Tibial artery (tissue), 4 donors: ENCODE measurements around the gene SCUBE1.

Source experiments
- DNase-seq, 2 donors: peaks; one replicate each; pipeline ENCODE4 v3.0.0-alpha.2; 2019
- H3K27ac ChIP-seq, 2 donors: fragments of 200-600 bp; sonication (generic) in 1 of 2; 1 replicate in 1 of 2; 2 replicates in 1 of 2; pipeline ENCODE4 v1.5.1; 2018 to 2019; ENCODE audit warnings: mild to moderate bottlenecking in 1 of 2
- H3K27me3 ChIP-seq, 2 donors: fragments of 200-600 bp; sonication (generic) in 1 of 2; one replicate each; pipeline versions ENCODE4 v1.5.1 to v1.6.0; 2016 to 2019
- H3K36me3 ChIP-seq, 3 donors: fragments of 200-600 bp; sonication (generic) in 2 of 3; one replicate each; pipeline ENCODE4 v1.5.1; 2016 to 2019; ENCODE audit warnings: mild to moderate bottlenecking in 2 of 3
- H3K4me1 ChIP-seq, 4 donors: fragments of 200-600 bp; sonication (generic) in 2 of 4; 1 replicate in 3 of 4; 2 replicates in 1 of 4; pipeline ENCODE4 v1.5.1; 2016 to 2019
- H3K4me3 ChIP-seq, 2 donors: fragments of 200-600 bp; sonication (generic) in 1 of 2; 1 replicate in 1 of 2; 2 replicates in 1 of 2; pipeline ENCODE4 v1.5.1; 2018 to 2019; ENCODE audit warnings: mild to moderate bottlenecking in 2 of 2
- H3K9me3 ChIP-seq, 3 donors: fragments of 200-600 bp; sonication (generic) in 1 of 3; one replicate each; pipeline ENCODE4 v1.5.1; 2016 to 2019
- CTCF ChIP-seq, 2 experiments: fragments of 200-600 bp in 1 of 2; fragments of 450-650 bp in 1 of 2; IDR thresholded peaks; one replicate each; pipeline ENCODE4 v1.5.1; 2017 to 2019; ENCODE audit warnings: antibody characterized with exemption in 2 of 2, mild to moderate bottlenecking in 1 of 2, moderate library complexity in 1 of 2
- intact Hi-C: fragments of 100-400 bp; cut with DNase I; formaldehyde crosslinking; loops from one replicate; pipeline ENCODE4 v1.15.0; 2023; ENCODE audit warnings: low total_unique reads

The SCUBE1 gene

GRCh38 chr22:43246188-43246587, 97.0 kb downstream of the SCUBE1 start:
- no peak for TF ChIP-seq CTCF (IDR thresholded peaks at IDR 0.05)
- intact Hi-C loops, result no loop called here
- H3K9me3 ChIP-seq, result no peaks in the 10 kb centered on the region

GRCh38 chr22:43245717-43246116, 97.5 kb downstream of the SCUBE1 start:
- Histone ChIP-seq H3K27me3 (peaks cover 0 to 18% of the 10 kb centered on the region in 2 donors), H3K27ac (no peak overlapping the region), H3K9me3 (no peaks in the 10 kb centered on the region), H3K4me1 (no peaks in the 10 kb centered on the region), H3K4me3 (no peak overlapping the region), H3K36me3 (no peaks in the 10 kb centered on the region)
- DNase-seq, result no peak
- intact Hi-C loops, result no loop called here
- no peak for TF ChIP-seq CTCF (IDR thresholded peaks at IDR 0.05)

More at GRCh38 chr22:43246188-43246587, 97.0 kb downstream of the SCUBE1 start:
- H3K27me3 ChIP-seq, result peaks cover 0 to 17% of the 10 kb centered on the region in 2 donors
- no peak overlapping the region for H3K4me3 ChIP-seq
- no peaks in the 10 kb centered on the region for H3K4me1 ChIP-seq
- no peak overlapping the region for H3K27ac ChIP-seq
- no peaks in the 10 kb centered on the region for H3K36me3 ChIP-seq
- DNase-seq, result no peak

GRCh38 chr22:43244803-43245527, 98.2 kb downstream of the SCUBE1 start:
- no peaks in the 10 kb centered on the region for H3K9me3 ChIP-seq
- intact Hi-C loops, result no loop called here
- no peaks in the 10 kb centered on the region for H3K4me1 ChIP-seq
- H3K27ac ChIP-seq, result no peak overlapping the region
- peaks cover 0 to 26% of the 10 kb centered on the region in 2 donors for H3K27me3 ChIP-seq
- no peak overlapping the region for H3K4me3 ChIP-seq
- DNase-seq, result no peak
- TF ChIP-seq CTCF (IDR thresholded peaks at IDR 0.05), result no peak
- H3K36me3 ChIP-seq, result no peaks in the 10 kb centered on the region

- intact Hi-C loops, result no loop called here
- Histone ChIP-seq H3K27me3 (peaks cover 0 to 26% of the 10 kb centered on the region in 2 donors), H3K36me3 (no peaks in the 10 kb centered on the region), H3K27ac (no peak overlapping the region), H3K4me3 (no peak overlapping the region), H3K9me3 (no peaks in the 10 kb centered on the region), H3K4me1 (peaks cover 0 to 3% (median 0%) of the 10 kb centered on the region in 4 donors)
- no peak for TF ChIP-seq CTCF (IDR thresholded peaks at IDR 0.05)
- no peak for DNase-seq
Observed at GRCh38 chr22:43244402-43244801, 98.8 kb downstream of the SCUBE1 start.

GRCh38 chr22:43243324-43243723, 99.8 kb downstream of the SCUBE1 start:
- intact Hi-C loops, result no loop called here
- Histone ChIP-seq H3K36me3 (no peaks in the 10 kb centered on the region), H3K4me1 (peaks cover 0 to 9% (median 1%) of the 10 kb centered on the region in 4 donors), H3K4me3 (no peak overlapping the region), H3K9me3 (no peaks in the 10 kb centered on the region), H3K27me3 (peaks cover 0 to 21% of the 10 kb centered on the region in 2 donors), H3K27ac (no peak overlapping the region)
- no peak for TF ChIP-seq CTCF (IDR thresholded peaks at IDR 0.05)
- no peak for DNase-seq
